HG02981 (cell line): ENCODE measurements around the gene HSPG2.

Source experiments
- ATAC-seq: cut with Tn5 transposase; IDR thresholded peaks from one replicate; pipeline ENCODE4 v1.9.1; 2021; ENCODE audit warnings: mild to moderate bottlenecking, moderate library complexity; ENCODE audit not compliant: unreplicated experiment

HSPG2 gene

DNA sequence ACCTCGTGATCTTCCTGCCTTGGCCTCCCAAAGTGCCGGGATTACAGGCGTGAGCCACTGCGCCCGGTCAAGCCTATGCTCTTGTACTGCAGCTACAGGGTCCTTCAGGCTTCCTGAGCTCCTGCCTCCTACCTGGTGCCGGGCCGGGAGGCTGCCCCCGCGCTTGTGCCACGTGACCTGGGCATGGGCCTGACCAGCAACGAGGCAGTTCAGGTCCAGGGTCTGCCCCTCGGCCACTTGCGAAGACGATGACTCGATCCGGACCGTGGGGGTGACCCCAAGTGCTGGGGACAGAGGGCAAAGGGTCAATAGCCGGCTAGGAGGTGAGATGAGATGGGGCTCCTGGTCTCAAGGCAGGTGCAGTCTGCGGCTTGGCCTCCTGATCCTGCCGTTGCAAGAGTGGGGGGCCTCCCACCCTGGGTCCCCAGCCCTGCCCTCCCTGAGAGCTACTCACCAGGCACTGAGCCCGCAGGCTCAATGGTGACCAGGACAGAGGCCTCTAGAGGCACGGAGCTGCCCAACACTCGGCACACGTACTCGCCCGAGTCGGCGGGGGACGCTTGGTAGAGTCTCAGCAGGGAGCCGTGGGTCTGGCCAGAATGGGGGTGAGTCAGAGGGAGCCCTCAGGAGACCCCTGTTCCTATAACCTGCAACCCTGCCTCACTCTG lies 87.1 kb downstream of the HSPG2 start:
- ATAC-seq: no peak

DNA sequence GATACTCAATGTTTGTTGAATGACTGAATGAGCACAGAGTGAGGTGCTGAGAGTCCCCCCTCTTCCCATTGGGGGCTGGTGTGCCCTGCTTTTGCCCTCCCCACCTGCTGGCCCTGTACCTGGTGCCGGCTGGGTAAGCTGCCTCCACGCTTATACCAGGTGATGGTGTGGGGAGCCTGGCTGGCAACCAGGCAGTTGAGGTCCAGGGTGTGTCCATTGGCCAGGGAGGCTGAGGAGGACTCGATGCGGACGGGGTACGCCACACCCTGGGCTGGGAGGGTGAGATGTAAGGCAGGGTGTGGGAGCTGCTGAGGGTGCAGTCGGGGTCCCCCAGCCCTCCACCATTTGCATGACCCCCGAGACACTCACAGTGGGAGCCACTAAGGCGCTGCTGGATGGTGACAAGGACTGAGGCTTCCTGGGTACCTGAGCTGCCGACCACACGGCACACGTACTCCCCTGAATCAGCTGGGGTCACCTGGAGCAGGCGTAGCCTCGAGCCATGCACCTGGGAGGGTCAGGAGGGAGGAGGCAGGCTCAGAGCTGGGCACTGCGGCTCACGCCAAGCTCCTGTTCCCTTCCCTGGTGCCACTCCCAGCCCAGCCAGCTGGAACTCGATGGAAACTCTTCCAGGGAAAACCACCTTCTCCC lies 88.5 kb downstream of the HSPG2 start:
- no peak for ATAC-seq

DNA sequence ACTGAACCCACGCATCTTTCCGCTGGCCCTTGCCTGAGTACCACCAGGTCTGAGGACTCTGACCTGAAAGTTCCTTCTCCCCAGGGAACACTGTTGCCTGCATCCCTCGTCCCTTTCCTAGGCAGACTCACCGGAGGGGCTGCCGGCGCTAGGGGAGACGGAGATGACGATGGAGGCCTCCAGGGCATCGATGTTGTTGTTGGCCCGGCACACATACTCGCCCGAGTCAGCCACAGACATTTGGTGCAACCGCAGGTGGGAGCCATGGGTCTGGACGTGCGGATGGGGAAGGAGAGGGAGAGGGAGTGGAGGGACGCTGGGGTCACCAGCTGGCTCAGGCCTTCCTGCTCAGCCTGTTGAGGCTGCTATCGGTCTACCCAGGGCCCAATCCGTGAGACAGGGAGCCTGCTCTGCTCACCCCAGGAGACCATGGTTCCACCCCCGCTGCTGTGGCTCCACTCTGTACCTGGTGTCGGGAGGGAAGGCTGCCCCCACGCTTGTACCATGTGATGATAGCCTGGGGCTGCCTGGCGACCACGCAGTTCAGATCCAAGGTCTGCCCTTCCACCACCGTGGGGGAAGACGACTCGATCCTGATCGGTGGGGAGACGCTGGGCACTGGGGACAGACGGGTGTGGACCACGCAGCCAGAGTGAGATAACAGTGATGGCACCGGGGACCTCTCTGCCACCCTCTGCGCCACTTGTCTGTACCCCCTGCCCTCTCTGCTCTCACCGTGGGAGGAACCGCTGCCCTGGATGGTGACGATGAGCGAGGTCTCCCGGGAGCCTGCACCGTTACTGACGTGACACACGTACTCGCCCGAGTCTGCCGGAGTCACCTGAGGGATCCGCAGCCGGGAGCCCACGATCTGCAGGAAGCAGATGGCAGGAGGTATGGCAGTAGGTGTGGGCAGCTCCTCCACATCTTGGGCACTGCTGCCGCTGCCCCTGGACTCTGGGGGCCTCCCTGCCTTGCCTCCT lies 89.6 kb downstream of the HSPG2 start:
- ATAC-seq: no peak

DNA sequence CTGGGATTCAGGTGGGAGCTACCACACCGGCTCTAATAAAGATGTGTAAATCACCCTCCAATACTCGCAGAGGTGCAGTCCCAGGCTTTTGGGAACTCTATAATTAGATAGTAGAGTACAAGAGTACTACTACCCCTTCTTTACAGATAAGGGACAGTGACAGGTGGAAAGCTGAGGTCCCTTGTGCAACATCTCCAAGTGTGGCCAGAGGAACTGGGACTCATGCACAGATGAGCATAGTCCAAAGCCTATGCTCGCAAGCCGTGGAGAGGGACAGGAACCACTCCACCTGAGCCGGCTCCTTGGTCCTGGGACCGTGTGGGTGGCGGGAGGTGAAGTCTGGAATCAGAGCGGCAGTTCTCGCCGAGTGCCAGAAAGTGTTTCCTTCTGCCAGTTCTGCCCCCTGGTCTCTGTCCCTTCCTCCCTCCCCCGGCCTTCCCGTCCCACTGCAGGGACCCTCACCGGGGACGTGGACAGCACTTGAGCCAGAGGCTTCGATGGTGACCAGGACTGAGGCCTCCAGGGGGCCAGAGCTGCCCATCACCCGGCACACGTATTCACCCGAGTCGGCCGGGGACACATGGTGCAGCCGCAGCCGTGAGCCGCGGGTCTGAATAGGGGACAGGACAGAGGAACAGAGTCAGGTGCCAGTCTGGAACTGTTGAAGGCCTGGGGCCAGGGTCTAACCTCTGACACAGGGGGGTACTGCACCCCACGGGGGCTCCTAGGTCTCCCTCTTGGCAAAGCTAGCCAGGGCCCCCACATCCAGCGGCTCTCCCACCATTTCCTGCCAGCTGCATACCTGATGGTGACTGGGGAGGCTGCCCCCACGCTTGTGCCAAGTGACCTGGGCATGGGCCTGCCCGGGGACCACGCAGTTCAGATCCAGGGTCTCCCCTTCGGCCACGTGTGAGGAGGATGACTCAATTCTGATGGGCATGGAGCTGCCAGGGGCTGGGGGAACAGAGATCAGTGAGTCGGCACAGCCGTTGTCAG lies 91.2 kb downstream of the HSPG2 start:
- ATAC-seq: no peak

DNA sequence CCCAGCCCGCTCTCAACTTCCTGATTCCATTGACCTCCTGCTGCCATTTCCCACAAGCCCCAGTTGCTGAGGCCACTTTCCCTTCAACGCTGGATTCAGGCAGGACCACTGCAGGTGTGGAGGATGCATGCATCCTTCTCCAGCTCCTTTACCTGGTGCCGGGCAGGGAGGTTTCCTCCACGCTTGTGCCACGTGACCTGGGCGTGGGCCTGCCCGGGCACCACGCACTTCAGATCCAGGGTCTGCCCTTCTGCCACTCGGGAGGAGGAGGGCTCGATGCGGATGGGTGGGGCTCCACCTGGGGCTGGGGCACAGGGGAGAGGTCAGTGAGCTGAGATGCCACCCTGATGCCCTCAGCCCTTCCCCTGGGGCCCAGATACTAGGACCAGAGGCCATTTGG lies 93.1 kb downstream of the HSPG2 start:
- ATAC-seq: no peak

DNA sequence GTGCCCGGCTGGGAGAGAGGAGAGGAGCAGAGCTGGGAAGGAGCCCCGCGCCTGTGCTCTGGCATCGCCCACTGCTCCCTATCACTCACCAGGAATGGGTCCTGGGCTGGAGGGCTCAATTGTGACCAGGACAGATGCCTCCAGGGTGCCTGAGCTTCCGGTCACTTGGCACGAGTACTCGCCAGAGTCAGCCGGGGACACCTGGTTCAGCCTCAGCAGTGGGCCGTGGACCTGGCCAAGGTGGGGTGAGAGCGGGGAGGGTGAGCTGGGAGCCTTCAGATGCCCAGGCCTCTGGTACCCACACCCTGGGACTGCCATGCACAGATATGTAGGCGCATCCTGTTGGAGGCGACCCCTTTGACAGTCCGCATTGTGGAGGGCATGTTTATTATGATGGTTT lies 93.9 kb downstream of the HSPG2 start:
- no peak for ATAC-seq

DNA sequence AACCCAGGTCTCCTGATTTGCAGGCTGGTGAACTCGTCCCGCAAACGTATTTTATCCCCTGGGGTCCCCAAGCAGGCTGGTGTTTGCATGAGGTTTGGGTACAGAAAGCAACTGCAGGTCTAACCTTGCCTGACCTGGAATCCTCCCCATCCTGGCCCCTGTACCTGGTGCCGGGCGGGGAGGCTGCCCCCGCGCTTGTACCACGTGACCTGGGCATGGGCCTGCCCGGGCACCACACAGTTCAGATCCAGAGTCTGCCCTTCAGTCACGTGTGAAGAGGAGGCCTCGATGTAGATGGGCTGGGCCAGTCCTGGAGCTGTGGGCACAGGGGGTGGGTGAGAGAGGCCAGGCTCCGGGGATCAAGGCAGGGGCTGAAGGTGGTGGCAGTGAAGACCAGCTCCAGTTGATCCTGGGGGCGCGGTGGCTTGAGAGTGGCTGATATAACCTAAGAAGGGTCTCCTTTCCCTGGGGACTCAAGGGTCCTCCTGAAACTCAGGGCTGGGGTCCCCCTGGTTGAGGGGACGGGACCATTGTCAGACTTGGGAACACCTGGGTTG lies 94.4 kb downstream of the HSPG2 start:
- no peak for ATAC-seq

DNA sequence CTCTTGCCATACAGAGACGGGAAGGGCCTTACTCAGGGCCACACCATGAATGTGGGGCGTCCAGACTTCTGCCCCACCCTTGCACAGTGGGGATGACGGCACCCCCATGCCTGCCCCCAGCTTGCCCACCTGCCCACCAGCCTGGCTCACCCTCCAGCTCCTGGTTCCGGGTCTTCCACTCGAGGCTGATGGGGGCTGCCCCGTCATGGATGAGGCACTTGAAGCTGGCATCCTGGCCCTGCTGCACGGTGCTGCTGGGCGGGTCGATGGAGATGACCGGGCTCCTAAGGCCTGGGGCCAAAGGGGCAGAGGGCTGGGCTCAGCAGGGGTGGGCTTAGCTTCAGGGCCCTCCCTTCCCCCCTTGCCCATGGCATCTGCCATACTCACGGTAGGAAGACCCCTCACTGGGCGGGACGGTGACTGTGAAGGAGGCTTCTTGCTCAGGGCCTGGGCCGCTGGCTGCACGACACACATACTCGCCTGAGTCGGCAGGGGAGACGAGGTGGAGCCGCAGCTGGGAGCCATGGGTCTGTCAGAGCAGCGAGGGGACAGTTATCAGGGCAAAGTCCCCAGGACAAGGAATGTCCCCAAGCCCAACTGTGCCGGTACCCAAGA lies 95.2 kb downstream of the HSPG2 start:
- ATAC-seq: no peak

DNA sequence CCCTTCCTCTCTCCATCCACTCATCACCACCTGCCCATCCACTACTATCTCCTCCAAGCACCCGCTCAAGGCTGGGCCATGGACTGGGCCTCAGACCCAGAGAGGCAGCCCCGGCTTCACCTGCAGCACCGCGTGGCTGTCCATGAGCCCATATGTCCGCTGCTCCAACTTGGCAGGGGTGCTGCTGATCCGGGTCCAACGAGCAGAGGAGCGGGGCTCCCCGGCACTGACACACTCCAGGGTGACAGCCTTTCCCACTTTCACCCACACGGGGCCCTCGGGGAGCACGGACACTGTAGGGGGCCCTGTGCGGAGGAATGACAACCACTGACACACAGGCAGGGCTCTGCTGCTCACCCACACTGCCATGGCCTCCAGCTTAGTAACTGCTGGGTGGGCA lies 96.1 kb downstream of the HSPG2 start:
- no peak for ATAC-seq

DNA sequence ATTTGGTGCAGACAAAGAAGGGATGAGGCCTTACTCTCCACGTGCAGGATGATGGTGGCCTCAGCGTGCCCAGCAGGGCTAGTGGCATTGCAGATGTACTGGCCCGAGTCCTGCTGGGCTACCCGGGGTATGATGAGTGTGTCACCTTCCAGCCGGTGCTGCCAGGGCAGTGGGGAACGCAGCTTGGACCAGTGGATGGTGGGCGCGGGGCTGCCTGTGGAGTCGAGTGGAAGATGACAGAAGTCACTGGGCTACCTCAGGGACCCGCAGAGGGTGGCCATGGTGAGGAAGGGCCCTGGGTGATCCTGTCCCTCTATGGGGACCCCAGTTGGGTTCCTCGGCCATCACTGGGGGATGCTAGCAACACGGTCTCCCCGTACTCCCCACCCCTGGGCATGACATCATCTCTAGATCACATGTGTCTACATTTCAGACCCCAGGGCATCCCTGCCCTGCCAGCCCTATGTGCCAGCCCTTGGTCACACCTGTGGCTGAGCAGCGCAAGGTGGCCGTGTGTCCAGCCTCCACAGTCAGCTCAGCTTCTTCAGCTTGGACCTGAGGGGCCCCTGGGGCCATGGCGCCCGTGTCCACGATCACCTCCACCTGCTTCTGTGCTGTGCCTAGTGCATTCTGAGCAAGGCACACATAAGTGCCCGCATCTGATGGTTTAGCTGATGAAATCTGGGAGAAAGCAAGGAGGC lies 97.6 kb downstream of the HSPG2 start:
- no peak for ATAC-seq

DNA sequence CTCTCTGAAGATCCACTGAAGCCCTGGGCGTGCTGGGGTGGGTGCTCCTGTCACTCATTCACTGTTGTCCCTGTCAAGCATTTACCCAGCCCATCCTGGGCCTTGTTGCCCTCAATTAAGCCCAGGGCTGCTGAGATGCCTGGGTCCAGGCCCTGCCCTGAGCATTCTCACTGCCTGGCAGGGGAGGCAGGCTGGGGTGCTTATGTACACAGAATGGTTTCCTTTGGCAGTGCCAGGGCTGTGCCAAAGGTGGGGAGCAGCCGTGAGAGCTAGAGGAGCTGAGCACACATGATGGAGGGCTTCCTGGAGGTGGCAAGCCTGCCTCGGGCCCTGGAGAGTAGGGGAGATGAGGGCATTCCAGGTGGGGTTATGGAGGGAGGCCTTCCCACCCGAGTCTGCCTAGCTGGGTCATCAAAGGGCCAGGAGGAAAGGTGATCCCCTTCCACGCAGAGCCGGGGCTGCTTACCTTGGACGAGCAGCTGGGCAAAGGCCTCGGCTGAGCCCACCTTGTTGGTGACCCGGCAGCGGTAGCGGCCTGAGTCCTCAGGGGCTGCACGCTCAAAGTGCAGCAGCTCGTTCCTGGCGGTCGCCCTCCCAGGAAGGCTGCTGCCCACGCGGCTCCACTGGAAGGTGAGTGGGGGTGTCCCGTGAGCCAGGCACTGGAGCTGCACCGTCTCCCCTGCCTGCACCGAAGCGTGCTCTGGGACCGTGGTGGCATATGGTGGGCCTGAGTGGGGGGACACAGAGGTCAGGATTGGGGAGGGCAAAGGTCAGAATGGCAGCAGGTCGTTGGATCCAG lies 98.6 kb downstream of the HSPG2 start:
- ATAC-seq: no peak

DNA sequence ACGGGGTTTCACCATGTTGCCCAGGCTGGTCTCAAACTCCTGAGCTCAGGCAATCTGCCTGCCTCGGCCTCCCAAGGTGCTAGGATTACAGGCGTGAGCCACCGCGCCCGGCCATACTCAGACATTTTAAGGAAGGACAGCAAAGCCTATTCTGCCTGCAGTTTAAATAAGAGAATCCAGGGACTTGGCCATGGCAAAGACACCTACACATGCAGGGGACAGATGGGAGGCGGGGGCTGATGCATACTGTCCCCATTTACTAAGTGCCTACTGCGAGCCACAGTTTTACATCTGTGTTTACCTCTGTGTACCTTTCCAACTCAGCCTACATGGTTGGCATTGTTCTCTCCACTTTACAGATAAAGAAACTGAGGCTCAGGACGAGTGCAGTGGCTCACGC lies 99.6 kb downstream of the HSPG2 start:
- no peak for ATAC-seq

DNA sequence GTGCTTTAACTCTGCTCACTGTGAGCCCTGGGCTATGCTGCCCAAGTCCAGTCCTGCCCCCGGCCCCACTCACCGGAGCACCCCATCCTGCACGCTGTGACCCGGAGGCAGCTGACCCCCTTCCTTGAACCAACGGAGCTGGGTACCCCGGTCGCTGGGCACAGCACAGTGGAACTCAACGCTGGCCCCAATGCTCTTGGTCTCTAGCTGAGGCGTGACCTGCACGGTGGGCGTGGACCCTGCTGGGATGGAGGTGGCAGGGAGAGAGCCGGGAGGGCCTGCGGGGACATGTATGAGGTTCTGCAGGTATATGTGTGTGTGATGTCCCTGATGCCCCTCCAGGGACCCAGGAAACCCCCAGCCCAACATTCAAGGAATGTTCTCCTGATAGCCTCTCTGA lies 100.4 kb downstream of the HSPG2 start:
- no peak for ATAC-seq

DNA sequence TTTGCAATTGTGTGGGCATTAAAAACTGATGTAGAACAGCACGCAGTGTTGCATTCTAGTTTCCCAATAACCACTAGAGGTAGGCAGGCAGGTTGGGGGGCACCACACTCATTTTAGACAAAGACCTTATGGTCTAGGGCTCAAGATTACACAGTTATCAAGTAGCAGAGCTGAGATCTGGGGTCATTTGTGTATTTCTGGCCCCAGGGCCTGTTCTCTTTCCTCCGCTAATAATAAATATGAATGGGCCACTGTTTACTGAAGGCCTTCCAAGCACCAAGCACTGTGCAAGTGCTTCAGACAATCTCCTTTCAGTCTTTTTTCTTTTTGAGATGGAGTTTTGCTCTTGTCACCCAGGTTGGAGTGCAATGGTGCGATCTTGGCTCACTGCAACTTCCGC lies 101.1 kb downstream of the HSPG2 start:
- no peak for ATAC-seq

DNA sequence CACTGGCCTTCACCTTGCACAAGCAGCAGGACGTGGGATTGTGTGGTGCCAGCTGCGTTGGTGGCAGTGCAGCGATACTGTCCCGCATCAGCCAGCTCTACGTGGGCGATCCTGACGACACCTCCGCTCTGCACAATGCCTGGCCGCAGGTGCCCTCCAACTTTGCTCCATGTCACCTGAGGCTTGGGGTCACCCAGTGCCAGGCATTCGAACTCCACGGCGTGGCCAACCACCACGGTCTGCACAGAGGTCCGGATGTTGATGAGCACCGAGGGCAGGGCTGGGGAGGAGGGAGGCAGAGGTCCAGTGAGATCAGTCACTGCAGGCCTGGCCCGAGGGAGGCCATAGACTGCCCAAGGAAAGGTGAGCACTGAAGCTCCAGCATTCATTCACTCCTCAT lies 102.4 kb downstream of the HSPG2 start:
- ATAC-seq: no peak

DNA sequence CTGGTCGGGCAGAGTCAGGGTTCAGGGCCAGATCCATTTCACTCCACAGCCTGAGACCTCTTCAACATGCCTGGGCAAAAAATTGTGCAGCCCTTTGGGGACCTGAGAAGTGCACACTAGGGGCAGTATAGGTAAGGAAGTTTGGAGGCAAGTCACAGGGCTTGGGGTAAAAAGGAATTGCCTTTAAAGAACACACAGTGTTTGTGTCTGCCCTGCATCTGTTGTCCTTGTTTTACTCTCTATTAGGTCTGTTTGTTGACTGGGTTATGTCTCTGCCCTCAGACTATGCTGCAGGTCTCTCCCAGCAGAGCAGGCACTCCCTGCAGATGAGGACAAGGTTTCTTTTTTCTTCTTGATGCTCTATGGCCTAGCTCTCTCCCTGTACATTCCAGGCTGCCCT lies 103.0 kb downstream of the HSPG2 start:
- ATAC-seq: no peak

DNA sequence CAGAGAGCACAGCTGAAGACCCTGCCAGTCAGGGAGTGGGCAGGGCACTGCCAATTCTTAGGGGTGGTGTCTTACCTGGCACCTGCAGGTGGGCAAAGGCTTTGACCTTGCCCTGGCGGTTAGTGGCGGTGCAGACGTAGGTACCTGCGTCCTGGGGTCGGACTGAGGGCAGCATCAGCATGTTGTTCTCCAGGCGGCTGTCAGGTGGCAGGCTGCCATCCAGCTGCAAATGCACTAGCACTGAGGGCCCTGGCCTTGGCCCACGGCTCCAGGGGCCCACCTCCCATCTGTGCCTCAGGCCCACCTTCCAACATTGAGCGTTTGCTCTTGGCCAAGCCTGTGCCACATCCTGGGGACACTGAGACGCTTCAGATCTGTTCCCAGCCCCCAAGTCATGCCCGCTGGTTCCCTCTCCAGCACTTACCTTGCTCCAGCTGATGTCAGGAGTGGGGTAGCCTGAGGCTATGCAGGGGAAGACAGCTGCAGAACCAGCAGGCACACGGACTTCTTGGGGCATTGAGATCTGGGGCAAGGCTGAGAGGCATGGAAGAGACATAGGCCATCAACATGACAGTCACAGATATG lies 103.6 kb downstream of the HSPG2 start:
- no peak for ATAC-seq

DNA sequence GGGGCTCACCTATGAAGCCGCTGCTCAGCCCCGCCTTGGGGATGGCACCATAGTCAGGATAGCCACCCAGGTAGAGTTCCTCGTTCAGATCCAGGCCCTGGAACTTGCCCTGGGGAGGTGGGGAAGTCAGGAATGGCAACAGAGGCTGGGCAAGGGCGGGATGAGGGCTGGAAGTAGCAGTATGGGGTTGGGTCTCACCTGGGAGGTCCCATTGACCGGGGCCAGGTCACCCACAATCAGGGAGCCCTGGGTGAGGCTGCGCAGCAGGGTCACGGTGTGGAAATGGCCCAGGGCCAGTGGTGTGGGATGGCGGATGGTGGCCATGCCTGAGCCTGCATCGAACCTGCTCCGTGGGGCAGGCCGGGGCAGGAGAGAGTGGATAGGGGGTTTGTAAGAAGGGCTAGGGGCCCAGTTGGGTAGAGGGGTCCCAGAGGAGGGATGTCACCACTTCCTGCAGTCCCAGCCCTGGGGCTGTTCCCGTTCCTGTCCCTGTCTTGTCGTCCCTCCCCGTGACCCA lies 105.6 kb downstream of the HSPG2 start:
- ATAC-seq: no peak
